GM12872 (cell line): ENCODE results near the gene SRRM5.

Source experiments
- CTCF ChIP-seq: IDR thresholded peaks from 3 replicates; pipeline ENCODE4 v1.5.1; 2011; ENCODE audit warnings: low read depth, mild to moderate bottlenecking, low read length, moderate library complexity; ENCODE audit not compliant: insufficient read depth

Gene SRRM5

GRCh38 chr19:43620061-43621001 lies 8.4 kb downstream of the SRRM5 start:
- no peak for TF ChIP-seq CTCF

- TF ChIP-seq CTCF = no peak
These were observed 10.2 kb downstream of the SRRM5 start for GRCh38 chr19:43622070-43622469.

- TF ChIP-seq CTCF = no peak
These were observed 11.1 kb downstream of the SRRM5 start for GRCh38 chr19:43622956-43623355.

GRCh38 chr19:43623889-43624670 lies 12.2 kb downstream of the SRRM5 start:
- no peak for TF ChIP-seq CTCF

- peak; percentile 56 for TF ChIP-seq CTCF
These were observed 13.0 kb downstream of the SRRM5 start for GRCh38 chr19:43624933-43625332.

- TF ChIP-seq CTCF = no peak
These were observed 14.2 kb downstream of the SRRM5 start for GRCh38 chr19:43625918-43626579.

GRCh38 chr19:43626838-43627237 lies 14.9 kb downstream of the SRRM5 start:
- no peak for TF ChIP-seq CTCF
